Activated CD4-positive, alpha-beta T cell treated with anti-CD3 and anti-CD28 coated beads, Interleukin-2, amount 10 ng/mL, durations not matched to agents 24 days and 14 days (primary cell): Measurements from ENCODE around the gene MED28. TPM values are rescaled to one million over a fixed set of nuclear protein-coding genes. Genes with fewer than 3 reads are reported as not detected.
A peak's percentile ranks its signal among the peaks of the same experiment; 100 is the strongest.
"Not testable (repeated sequence)": the region's sequence is repeated elsewhere in the genome, so short reads cannot be mapped to it uniquely, and the experiment has no call there.

Source experiments
- DNase-seq: peaks from one replicate; pipeline ENCODE4 v3.0.0; 2022
- H3K27ac Mint-ChIP-seq: one replicate; pipeline ENCODE4 v1.8.0; 2022; ENCODE audit warnings: mild to moderate bottlenecking, mixed read lengths
- H3K27me3 Mint-ChIP-seq: one replicate; pipeline ENCODE4 v1.8.0; 2022; ENCODE audit warnings: mixed read lengths
- H3K36me3 Mint-ChIP-seq: one replicate; pipeline ENCODE4 v1.8.0; 2022; ENCODE audit warnings: low read depth, mild to moderate bottlenecking, mixed read lengths
- H3K4me1 Mint-ChIP-seq: one replicate; pipeline ENCODE4 v1.8.0; 2021; ENCODE audit warnings: mixed read lengths
- H3K4me3 Mint-ChIP-seq: one replicate; pipeline ENCODE4 v1.8.0; 2022; ENCODE audit warnings: mild to moderate bottlenecking, moderate library complexity, mixed read lengths
- H3K9me3 Mint-ChIP-seq: one replicate; pipeline ENCODE4 v1.8.0; 2021; ENCODE audit warnings: mixed read lengths
- intact Hi-C: fragments of 100-400 bp; cut with micrococcal nuclease; formaldehyde crosslinking; loops from one replicate; pipeline ENCODE4 v1.15.1; 2023
- total RNA-seq: library from RNA; stranded (reverse); gene quantifications from 2 replicates; pipeline ENCODE4 v1.2.3, GENCODE V29; 2022

The MED28 gene
- total RNA-seq, 1 donor from 2014 or later: 54.5 TPM

DNA sequence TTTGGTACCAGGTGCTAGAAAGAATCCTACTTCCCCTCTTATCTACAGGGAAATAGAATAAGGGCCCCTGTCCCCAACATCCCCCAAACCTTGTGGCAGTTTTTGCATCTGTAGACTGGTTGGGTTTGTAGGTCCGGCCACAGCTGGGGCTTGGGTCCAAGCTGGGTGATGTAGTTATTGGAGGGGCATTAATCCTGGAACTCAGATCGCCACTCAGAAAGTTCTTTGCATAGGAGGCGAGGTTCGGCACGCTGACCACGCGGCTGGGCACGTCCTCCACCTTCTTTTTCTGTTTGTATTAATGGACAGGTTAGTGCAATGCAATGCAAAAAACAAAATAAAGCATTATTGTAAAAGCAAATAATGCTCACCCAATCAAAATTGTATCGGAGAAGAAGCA is 19.2 kb downstream of the MED28 start:
- Mint-ChIP-seq H3K4me3 (no peak overlapping the region), H3K27me3 (no peaks in the 10 kb centered on the region), H3K36me3 (peaks cover 48% of the 10 kb centered on the region), H3K27ac (no peak overlapping the region), H3K4me1 (peaks cover 2% of the 10 kb centered on the region), H3K9me3 (no peaks in the 10 kb centered on the region)
- intact Hi-C loops: no loop called here
- DNase-seq: no peak

GRCh38 chr4:17635056-17635455 is 20.6 kb downstream of the MED28 start:
- H3K9me3 Mint-ChIP-seq: no peaks in the 10 kb centered on the region
- H3K4me1 Mint-ChIP-seq: peaks cover 2% of the 10 kb centered on the region
- H3K36me3 Mint-ChIP-seq: peaks cover 35% of the 10 kb centered on the region
- H3K27me3 Mint-ChIP-seq: no peaks in the 10 kb centered on the region
- DNase-seq: no peak
- no peak overlapping the region for H3K4me3 Mint-ChIP-seq
- intact Hi-C loops: no loop called here
- H3K27ac Mint-ChIP-seq: no peak overlapping the region

DNA sequence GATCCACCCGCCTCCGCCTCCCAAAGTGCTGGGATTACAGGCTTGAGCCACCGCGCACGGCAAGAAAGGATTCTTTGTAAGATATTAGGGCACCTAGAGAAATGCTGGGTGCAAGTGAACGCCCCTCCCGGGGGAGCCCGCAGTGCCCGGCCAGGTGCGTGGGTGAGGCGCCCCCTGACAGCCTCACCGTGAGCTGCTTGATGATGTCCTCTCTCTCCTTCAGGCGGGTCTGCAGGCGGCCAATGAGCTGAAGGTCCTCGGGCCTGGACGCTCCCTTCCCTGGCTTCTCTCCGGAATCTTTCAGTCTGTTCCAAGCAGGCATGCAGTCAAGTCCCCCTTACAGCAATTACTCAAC is 21.9 kb downstream of the MED28 start:
- H3K36me3 Mint-ChIP-seq: peaks cover 28% of the 10 kb centered on the region

GRCh38 chr4:17636696-17637622 is 22.5 kb downstream of the MED28 start:
- Mint-ChIP-seq H3K4me3 (no peak overlapping the region), H3K36me3 (peaks cover 24% of the 10 kb centered on the region), H3K27me3 (no peaks in the 10 kb centered on the region), H3K9me3 (no peaks in the 10 kb centered on the region), H3K27ac (no peak overlapping the region), H3K4me1 (no peaks in the 10 kb centered on the region)
- peak; percentile 91 for DNase-seq
- intact Hi-C loops: loop anchor here (1.0 to 2.0 kb wide), 4 partner anchors 23 to 956 kb away; partner anchors contain the start of genes LAP3 and MED28

More for the DNA sequence above, 21.9 kb downstream of the MED28 start:
- H3K9me3 Mint-ChIP-seq: no peaks in the 10 kb centered on the region
- DNase-seq: no peak
- no peak overlapping the region for H3K27ac Mint-ChIP-seq
- H3K4me1 Mint-ChIP-seq: no peaks in the 10 kb centered on the region
- intact Hi-C loops: loop anchor here (1.0 to 2.0 kb wide), 4 partner anchors 22 to 956 kb away; partner anchors contain the start of genes LAP3 and MED28
- no peak overlapping the region for H3K4me3 Mint-ChIP-seq
- H3K27me3 Mint-ChIP-seq: no peaks in the 10 kb centered on the region

- peaks cover 8% of the 10 kb centered on the region for H3K9me3 Mint-ChIP-seq
- no peaks in the 10 kb centered on the region for H3K27me3 Mint-ChIP-seq
- H3K4me1 Mint-ChIP-seq: no peaks in the 10 kb centered on the region
Measured at GRCh38 chr4:17639136-17639535, 24.7 kb downstream of the MED28 start.

GRCh38 chr4:17642398-17642783 is 27.9 kb downstream of the MED28 start:
- H3K4me3 Mint-ChIP-seq: no peak overlapping the region
- no peak overlapping the region for H3K27ac Mint-ChIP-seq

More at GRCh38 chr4:17639136-17639535, 24.7 kb downstream of the MED28 start:
- intact Hi-C loops: no loop called here
- H3K27ac Mint-ChIP-seq: no peak overlapping the region
- H3K4me3 Mint-ChIP-seq: no peak overlapping the region
- no peak for DNase-seq
- H3K36me3 Mint-ChIP-seq: peaks cover 15% of the 10 kb centered on the region

DNA sequence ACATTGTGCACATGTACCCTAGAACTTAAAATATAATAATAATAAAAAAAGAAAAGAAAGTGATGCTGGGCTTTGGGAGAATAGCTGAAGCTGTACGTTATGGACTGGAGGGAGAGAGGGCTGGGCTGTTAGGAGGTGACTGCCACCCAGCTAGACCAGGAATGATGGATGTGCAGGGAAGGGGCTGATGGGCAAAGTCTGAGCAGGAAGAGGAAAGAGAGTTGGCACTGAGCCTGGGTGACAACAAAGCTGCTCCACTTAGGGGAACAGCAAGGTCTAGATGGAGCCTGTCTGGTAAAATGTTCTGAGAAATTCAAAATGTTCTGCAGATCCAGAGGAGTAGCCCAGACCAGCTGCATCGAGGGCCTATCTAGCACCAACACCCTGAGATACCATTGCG is 32.3 kb downstream of the MED28 start:
- H3K27ac Mint-ChIP-seq: no peak overlapping the region
- intact Hi-C loops: no loop called here
- DNase-seq: no peak
- peaks cover 6% of the 10 kb centered on the region for H3K27me3 Mint-ChIP-seq
- peaks cover 3% of the 10 kb centered on the region for H3K4me1 Mint-ChIP-seq
- peaks cover 6% of the 10 kb centered on the region for H3K36me3 Mint-ChIP-seq
- H3K4me3 Mint-ChIP-seq: no peak overlapping the region
- H3K9me3 Mint-ChIP-seq: peaks cover 8% of the 10 kb centered on the region

More at GRCh38 chr4:17642398-17642783, 27.9 kb downstream of the MED28 start:
- H3K9me3 Mint-ChIP-seq: peaks cover 8% of the 10 kb centered on the region
- H3K4me1 Mint-ChIP-seq: no peaks in the 10 kb centered on the region
- no peak for DNase-seq
- intact Hi-C loops: no loop called here
- peaks cover 7% of the 10 kb centered on the region for H3K36me3 Mint-ChIP-seq
- H3K27me3 Mint-ChIP-seq: no peaks in the 10 kb centered on the region

- H3K36me3 Mint-ChIP-seq: peaks cover 6% of the 10 kb centered on the region
- no peak overlapping the region for H3K27ac Mint-ChIP-seq
- H3K4me1 Mint-ChIP-seq: peaks cover 4% of the 10 kb centered on the region
- DNase-seq: no peak
- H3K9me3 Mint-ChIP-seq: peaks cover 8% of the 10 kb centered on the region
- H3K4me3 Mint-ChIP-seq: no peak overlapping the region
- H3K27me3 Mint-ChIP-seq: peaks cover 7% of the 10 kb centered on the region
- intact Hi-C loops: no loop called here
Measured at GRCh38 chr4:17647176-17647806, 32.9 kb downstream of the MED28 start.

- Mint-ChIP-seq H3K4me3 (no peak overlapping the region), H3K9me3 (peaks cover 8% of the 10 kb centered on the region), H3K27ac (no peak overlapping the region), H3K36me3 (peaks cover 2% of the 10 kb centered on the region), H3K27me3 (peaks cover 7% of the 10 kb centered on the region), H3K4me1 (peaks cover 4% of the 10 kb centered on the region)
- intact Hi-C loops: no loop called here
- no peak for DNase-seq
Measured at GRCh38 chr4:17647927-17648326, 33.5 kb downstream of the MED28 start.

DNA sequence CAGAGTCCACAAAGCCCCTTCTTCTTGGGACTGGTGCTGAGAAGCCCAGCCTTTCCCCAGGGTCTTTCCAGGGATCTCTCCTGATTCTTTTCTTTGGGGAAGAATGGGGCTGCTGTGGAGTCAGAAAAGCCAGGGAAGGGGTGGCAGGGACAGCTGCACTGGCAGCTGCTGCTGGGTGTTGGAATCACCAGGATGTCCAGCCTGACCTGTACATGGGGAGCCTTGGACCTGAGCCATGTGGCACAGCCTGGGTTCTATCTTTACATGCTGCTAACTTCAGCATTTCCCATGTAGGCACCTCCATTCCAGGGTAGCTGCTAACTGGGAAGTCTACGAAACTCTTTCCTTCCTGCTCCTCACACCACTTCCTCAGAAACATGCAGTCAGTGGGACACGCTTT is 36.0 kb downstream of the MED28 start:
- no peaks in the 10 kb centered on the region for H3K36me3 Mint-ChIP-seq
- peaks cover 7% of the 10 kb centered on the region for H3K27me3 Mint-ChIP-seq
- intact Hi-C loops: no loop called here
- no peak overlapping the region for H3K4me3 Mint-ChIP-seq
- no peak overlapping the region for H3K27ac Mint-ChIP-seq
- H3K4me1 Mint-ChIP-seq: peaks cover 4% of the 10 kb centered on the region
- no peak for DNase-seq
- no peaks in the 10 kb centered on the region for H3K9me3 Mint-ChIP-seq

- H3K9me3 Mint-ChIP-seq: no peaks in the 10 kb centered on the region
- no peaks in the 10 kb centered on the region for H3K36me3 Mint-ChIP-seq
- DNase-seq: no peak
- intact Hi-C loops: no loop called here
- peaks cover 4% of the 10 kb centered on the region for H3K4me1 Mint-ChIP-seq
- H3K27ac Mint-ChIP-seq: no peak overlapping the region
- H3K27me3 Mint-ChIP-seq: peaks cover 8% of the 10 kb centered on the region
- H3K4me3 Mint-ChIP-seq: no peak overlapping the region
Measured at GRCh38 chr4:17654701-17655100, 40.3 kb downstream of the MED28 start.

DNA sequence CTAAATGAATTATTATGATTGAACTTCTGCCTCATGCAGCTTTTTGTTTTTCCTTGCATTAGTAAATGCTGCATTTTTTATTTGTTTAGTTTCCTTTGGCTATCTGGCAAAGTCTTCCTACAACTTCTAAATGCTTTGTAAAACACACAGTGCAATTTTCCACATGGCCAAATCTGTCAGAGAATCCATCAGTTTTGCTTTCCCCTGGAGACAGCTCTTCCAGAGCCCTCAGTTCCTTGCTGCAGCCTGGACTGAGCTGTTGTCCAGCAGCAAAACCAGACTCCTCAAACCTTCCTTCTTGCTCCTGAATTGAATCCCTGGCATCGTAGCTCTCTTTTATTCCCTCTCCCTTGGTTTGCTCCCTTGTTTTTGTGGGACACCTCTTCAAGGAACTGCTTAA is 42.6 kb downstream of the MED28 start:
- Mint-ChIP-seq H3K27ac (no peak overlapping the region), H3K27me3 (peaks cover 3% of the 10 kb centered on the region), H3K4me3 (no peak overlapping the region), H3K9me3 (no peaks in the 10 kb centered on the region), H3K36me3 (no peaks in the 10 kb centered on the region), H3K4me1 (no peaks in the 10 kb centered on the region)
- no peak for DNase-seq
- intact Hi-C loops: no loop called here

- H3K4me3 Mint-ChIP-seq: no peak overlapping the region
- no peaks in the 10 kb centered on the region for H3K4me1 Mint-ChIP-seq
- no peaks in the 10 kb centered on the region for H3K36me3 Mint-ChIP-seq
- DNase-seq: no peak
- H3K9me3 Mint-ChIP-seq: no peaks in the 10 kb centered on the region
- H3K27me3 Mint-ChIP-seq: peaks cover 3% of the 10 kb centered on the region
- intact Hi-C loops: no loop called here
- H3K27ac Mint-ChIP-seq: no peak overlapping the region
Measured at GRCh38 chr4:17657849-17658248, 43.4 kb downstream of the MED28 start.

GRCh38 chr4:17659196-17659595 is 44.8 kb downstream of the MED28 start:
- H3K27me3 Mint-ChIP-seq, H3K4me3 Mint-ChIP-seq, H3K9me3 Mint-ChIP-seq, H3K36me3 Mint-ChIP-seq, DNase-seq, H3K4me1 Mint-ChIP-seq, H3K27ac Mint-ChIP-seq, intact Hi-C loops: not testable (repeated sequence)
